Measurements from ENCODE around the gene RPAP3.

Gene RPAP3

DNA sequence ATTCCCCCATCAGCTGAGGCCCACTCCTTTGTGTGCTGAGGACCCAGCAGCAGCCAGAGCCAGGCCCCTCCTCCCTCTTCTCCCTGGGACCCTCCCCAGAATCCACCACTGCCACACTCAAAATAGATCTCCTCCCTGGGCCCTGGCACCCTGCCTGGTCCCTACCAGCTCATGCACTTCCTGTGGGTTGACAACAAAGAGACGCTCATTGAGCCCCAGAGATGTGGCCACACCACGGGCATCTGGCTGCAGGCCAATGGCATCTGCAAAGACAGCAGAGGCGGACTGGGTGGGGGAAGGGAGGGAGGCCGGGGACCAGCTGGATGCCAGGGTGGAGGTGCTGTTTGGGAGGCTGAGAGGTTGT lies 35.5 kb upstream of the RPAP3 start:
- DNase-seq: peak; percentile 100

DNA sequence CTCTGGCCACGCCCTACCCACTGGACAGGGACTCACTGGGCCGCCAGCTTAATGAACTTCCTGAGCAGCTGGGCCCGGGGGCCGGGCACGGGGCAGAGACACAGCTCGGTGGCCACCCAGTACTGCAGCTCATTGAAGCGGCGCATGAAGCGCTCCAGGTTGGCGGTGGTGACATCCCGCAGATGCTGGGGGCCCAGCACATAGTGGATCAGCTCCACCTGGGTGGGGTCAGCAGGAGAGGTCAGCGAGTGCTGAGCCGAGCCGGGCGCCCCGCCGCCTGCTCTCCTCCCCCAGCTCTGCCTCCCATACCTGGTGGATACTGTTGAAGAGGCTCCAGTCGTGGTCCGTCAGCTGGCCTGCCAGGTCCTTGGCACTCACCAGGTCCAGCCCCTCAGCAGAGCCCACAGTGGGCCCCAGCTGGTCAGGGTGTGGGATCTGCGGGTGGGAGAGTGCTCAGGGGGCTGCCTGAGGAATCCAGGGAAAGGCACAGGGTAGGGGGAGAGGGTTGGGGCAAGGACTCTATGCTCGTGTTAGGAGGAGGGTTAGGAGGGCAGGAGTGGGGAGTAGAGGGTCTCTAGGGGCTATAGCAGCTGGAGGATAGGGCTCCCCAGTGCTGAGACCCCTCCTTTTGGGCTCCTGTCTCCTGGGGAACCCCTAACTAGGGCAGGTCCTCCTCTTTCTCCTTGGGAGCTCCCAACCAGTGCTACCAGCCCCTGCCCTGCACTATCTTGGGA lies 34.9 kb upstream of the RPAP3 start:
- DNase-seq: peak; percentile 88

DNA sequence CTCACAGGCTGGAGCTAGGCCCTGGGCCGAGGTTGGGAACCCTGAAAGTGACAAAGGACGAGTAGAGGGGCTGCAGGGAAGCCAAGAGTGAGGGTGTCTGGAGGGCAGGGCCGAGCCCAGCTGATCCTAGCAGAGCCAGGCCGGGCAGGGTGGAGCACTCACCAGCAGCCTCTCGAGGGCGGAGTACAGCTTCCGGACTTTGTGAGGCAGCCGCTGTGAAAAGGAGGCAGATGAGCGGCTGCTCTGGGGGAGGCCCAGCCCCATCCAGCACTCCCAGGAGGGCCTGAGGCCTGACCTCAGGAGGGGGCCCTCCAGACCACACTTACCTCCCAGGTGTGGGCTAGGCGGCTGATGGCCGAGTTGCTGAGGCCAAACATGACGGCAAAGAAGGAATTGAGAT lies 34.1 kb upstream of the RPAP3 start:
- peak; percentile 60 for DNase-seq

DNA sequence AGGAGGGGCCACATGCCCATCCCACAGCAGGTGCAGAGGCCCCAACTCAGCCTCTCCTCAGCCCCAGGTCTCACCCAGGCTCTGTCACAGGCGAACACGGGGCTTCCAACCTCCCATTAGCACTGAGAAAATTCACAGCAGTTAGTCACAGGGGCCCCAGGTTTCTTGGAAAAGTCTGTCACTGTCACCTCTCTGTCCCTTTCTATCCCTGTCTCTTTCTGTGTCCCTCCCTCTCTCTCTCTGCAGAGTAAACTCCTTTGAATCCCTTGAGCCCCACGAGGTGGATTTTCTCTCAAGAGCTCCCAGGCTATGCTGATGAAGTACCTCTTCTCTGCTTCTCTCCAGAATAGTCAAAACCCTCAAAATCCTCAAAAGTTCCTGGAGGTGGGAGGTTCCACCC lies 33.5 kb upstream of the RPAP3 start:
- DNase-seq: no peak

DNA sequence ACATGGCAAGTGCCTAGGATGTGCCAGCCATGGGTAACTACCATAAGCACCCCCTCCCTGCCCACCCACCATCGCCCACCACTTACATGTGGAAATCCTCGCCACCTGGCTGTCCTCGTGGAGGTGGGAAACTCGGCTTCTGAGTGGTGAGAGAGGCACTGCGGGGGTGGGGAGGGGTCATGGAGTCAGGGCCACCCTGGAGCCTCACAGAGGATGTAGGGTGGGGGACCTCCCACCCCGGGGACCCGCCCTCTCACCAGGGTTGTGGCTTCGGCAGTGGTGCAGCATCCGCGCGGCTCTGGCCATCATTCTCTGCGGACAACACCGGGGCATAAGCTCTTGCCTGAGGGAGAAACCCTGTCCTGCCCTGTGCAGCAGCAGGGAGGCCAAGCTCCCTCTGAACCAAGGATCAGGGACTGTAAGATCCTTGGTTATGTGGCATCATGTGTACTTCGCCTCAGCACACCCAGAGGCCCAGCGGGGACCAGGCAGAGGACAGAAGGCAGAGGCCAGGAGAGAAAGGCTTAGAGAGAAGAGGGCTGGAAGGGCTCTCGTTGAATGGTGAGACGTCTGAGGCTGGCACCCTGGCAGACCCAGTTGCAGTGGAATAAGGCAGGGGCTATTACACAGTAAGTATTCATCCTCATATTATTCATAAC lies 32.2 kb upstream of the RPAP3 start:
- DNase-seq: no peak

DNA sequence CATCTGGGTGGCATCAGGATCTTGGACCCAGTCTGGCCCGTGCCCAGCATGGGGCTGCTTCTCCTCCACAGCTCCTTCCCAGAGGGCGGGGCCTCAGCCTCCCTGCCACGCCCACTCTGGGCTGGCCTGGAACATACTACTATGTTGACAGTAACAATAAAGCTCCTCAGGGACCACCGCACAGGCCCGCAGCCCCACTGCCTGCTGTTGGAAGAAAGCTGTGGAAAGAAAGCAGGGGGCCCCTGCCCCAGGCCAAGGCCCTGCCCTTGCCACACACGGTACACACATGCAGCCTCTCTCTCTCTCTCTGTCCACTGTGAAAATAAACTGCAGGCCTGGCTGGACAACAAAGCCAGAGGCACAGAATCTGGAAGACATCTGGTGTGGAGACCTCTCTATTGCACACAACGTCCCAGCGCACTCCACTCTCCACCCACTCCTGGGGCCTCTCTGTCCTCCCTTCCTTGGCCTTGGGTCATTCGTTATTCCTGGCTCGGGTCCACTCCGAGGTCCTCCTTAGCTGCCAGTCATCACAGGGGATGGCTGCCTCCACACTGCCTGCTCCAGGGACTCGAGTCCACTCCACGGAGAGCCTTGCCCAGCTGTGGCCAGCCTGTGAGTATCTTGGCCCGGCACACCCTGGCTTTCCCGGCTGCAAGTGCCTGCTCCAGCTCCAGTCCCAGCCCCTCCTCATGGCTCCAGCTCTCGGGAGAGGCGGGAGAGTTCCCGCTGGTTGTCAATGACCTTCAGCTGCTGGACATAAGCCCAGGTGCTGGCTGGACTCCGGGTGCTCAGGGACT lies 31.2 kb upstream of the RPAP3 start:
- no peak for DNase-seq

DNA sequence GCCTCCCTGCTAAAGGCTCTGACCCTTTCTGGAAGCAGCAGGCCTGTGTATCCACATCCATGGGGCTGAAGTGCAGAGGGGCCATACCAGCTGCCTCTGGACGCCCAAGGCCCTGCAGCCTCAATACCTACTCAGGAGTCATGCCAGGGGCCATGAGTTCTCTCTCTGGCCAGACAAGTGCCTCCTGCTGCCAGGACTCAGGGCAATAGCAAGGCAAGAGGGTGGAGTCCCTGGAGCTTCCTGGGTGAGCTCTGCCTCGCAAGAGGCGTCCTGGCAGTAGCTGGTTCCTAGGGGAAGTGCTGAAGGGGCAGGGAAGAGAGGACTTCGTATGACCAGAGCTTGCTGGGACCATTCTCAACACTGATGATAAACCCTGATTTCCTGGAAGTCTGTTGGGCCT lies 30.4 kb upstream of the RPAP3 start:
- no peak for DNase-seq

DNA sequence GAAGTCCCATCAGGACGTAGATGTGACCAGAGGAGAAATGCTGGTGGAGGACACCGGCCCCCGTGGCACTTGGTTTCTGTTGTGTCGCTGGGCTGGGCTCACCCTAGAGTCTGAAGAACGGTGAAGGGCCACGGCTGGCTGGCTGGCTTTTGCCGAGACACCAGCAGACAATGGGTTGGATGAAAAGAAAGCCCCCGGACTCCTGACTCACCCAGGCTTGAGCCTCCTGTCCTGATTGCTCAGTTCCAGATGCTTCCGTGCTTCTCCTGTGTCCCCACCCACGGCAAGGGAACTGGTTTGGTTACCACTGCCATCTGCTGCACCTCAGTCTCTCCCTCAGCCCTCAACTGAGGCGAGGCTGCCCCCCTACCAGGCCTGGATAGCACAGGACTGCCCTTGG lies 29.8 kb upstream of the RPAP3 start:
- DNase-seq: no peak

DNA sequence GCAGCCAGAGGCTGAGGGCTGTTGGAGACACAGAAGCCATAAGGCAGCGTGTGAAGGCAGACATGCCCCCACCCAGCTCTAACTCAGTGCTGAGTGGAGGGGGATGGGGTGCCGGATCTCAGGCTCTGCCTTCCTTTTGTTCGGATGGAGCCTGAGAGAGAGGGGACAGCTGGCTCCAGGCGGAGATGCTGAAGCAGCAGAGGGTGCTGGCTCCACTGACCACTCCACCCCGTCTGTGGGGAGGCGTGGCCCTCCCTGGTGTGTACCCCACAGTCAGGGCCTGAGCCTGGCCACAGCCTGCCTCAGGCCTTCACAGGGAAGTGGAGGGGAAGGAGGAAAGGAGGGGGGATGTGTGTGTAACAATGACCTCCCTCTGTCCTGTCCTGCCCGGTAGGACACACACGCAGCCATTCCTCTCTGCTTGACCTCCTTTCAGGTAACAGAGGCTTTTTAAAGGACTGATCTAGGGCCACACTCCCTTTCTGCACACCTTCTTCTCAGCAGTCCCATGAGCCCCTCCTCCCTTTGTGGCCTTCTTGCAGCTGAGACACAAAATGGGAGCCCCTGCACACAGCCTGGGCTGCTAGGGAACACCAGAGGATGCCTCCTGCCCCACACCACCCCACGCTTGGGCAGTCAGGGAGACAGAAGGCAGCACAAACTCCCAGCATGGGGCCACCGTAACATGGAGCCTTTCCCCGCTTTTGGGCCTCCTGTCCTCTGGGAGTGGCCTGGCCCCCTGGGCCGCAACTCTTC lies 29.1 kb upstream of the RPAP3 start:
- no peak for DNase-seq

DNA sequence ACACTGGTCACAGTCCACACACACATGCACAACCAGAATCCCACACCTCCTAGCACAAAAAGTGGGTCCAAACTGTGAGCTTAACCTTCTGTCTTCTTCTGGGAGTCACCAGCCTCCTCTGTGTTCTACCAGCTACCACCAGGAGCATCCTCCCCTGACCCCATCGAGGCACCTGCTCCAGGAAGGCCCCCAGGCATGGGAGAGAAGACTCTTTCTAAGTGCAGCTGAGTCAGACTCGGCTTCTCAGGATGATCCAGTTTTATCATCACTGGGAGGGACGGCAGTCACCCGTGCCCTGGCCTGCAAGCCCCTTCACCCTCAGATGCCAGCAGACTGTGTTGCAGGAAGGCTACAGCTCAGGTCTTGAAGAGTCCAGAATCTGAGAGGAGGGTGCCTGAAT lies 27.3 kb upstream of the RPAP3 start:
- no peak for DNase-seq

DNA sequence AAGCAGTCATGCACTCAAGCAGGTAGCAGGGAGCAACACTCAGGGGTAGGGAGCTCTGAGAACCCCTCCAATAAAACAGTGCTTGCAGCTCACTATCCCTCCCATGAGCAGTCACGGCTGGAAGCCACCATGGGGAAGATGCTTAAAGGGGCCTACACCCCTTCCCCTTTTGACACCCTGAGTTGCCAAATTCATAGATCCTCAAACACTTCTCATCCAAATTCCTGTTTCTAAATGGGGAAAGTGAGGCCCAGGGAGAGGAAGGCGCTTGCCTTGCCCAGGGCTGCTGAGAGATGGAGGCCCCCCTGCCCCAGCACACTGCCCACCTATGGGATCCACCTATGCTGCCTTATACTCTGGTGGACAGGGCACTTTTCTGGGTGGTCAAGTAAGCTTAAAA lies 26.7 kb upstream of the RPAP3 start:
- no peak for DNase-seq

DNA sequence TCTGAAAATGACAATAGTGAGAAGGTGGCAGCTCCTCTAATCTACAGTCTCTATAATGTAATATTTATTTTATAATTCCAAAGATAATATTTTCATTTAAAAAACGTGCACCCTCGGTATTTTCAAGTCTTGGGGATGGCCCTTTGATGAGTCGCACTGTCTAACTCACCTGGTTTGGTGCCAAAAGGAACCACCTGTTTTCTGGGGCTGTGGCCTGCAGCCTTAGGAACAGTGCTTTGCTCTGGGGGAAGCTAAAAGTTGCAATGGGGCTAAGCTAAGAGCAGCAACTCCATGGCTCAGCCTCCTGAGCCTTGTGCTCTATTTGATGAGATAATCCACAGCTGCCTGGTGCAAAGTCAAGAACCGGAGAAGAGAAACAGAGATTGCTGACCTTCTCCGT lies 25.9 kb upstream of the RPAP3 start:
- DNase-seq: peak; percentile 62

DNA sequence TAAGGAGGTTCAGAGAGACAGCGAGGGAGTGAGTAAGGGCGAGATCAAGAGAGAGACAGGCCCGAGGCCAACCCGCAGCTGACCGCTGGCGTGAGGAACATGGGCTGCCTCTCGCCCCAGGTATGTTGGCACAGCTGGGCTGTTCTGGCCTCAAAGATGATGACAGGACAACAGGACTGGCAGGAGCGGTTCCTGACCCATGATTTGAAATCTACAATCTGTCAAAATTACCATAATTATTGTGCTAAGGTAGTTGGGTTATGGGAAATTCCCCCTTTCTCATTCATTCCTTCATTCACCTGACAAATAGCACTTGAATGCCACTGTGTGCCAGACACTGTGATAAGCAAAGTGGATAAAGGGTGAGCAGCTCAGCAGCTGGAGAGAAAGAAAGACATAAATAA lies 24.5 kb upstream of the RPAP3 start:
- DNase-seq: no peak

DNA sequence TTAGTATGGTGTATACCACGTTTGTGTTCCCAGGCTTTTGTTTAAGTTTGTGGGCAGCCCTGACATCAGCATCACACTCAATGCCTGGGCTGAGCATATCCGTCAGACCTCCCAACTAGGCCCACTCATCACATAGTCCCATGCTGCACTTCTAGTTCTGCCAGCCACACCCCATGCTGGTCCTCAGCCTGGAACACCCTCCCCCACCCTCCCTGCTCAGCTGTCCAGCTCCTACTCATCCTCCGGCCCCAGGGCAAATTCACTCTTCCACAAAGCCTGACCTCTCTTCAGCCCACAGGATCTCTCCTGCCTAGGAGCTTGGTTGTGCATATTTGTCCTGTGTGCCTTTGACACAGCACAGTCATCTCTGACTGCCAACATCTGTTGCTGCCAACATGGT lies 23.4 kb upstream of the RPAP3 start:
- DNase-seq: no peak

DNA sequence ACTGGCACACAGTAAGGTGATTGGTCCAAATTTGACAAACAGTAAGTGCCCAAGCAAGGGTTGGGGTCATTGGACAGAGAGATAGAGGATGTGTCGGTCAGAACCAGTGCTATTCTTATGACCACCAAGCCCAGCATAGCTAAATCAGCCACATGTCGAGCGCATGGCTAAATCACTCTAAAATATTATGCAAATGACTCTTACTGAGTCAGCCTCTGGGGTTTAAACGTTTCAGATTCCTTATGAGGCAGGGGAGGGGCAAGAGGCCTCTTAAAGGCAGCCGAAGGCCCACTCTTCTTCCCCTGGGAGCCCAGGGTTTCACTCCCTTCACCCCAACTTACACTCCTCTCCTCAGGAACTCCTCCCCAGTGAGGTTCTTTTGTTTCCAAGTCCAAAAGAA lies 20.1 kb upstream of the RPAP3 start:
- no peak for DNase-seq

DNA sequence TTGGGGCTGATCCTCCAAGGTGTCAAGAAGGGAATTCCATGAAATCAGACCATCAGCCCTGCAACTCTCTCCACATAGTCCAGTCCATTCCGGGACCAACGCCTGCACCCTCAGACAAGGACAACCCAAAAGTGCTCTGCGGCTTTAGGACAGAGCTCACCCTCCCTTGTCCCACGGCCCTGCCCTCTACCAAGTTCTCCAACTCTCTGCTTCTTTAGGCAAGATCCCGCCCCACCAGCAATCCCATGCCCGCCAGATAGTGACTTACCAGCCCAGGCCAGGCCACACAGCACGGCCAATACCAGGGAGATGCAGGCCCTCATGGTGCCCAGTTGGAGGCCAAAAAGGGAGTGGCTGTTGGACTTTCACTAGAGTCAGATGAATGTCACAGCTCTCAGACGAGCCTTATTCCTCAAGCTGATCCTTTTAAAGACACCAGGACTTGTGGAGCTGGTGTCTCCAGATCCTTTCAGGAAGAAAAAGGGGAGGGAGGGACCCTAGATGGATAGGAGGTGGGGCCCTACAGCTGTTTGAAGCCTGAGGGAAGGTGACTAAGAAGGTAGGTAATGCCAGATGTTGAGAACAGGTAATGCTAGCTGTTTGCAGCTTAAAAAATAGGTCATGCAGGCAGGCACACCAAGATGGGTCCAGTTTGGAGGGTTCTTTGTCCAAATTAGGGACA lies 19.4 kb upstream of the RPAP3 start, which contains the start of gene ENDOU:
ENDOU (minus strand) TSS at position 400 of the 682 bp plus-strand sequence; CDS start at position 323, 77 bp downstream.
- no peak for DNase-seq

DNA sequence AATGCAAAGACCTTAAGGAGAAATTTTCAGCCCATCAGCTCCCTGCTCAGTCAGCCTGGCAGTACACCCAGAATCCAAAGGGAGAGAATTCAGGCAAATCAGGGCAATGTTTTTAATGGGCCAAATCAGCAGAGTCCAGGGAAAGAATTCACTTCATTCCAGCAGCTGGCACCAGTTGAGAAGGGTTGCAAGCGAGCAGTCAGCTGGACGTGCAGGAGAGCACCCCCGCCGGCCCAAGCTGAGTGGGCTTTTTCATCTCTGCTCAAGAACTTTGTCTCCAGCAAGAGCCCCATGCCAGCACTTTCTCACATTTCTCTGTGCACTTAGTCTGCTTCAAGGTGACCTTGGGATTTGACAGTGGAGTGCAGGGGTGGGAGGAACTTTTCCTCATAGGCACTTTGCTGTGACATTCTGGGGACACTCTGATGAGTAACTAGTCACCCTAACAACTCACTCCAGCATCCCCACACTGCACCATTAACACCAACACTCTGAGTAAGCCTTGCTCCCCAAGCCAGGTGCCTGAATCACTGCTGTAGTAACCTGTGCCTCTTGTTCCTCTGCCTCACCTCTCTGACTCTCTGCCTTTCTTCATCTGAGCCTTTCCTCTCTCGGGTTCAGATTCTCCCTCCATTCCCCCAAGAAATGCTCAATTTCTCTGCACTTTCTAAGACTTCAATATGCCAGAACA lies 17.3 kb upstream of the RPAP3 start:
- DNase-seq: no peak

DNA sequence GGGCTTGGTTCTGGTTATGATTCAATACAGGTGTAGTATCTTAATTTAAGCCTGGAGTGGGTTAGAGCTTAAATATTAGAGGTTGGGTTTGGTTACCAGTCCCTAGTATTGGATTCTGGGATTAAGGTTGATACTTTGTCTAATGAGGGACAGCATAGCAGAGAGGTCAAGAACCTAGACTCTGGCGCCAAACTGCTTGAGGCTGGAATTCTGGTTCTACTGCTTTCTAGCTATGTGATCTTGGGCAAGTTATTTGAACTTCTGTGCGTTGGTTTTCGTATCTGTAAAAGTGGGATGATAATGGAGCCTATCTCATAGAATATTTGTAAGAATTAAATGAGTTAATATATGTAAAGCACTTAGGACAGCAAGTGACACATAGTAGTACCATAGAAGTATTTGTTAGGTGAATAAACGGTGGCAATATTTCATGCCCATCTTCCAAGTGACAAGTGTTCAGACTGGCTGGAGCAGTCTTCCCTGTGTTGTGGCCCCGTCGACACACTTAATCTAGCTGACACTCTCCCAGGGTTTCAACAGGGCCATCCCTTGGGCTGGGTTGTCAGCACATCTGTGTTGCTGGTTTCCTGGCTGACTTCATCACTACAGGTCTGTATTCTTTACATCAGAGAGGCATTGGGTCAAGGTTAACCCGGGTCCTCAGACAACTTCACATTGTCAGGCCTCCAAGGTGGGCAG lies 16.5 kb upstream of the RPAP3 start:
- DNase-seq: no peak

DNA sequence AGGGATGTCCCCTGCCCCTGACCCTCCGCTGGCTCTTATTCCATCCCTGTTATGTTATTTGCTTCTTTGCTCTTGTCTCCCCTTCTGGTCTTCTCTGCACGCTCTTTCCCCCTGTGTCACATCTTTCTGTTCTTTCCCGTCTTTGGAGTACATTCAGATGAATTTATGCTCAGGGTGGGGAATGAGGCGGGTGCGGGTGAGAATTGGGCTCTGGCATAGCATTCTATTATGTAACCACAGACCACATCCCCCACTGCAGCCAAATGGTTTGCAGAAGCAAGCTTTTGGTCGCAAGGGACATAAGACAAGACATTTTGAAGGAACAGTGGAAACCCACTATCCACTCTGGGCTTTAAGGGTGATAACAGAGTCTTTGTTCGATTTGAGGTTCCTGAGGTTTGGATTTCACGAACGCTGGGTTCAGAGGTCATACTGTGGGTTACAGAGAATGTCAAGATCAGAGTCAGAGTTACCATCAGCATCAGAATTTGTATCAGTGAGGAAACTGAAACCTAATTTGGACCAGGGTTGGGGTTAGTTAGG lies 15.7 kb upstream of the RPAP3 start:
- no peak for DNase-seq

DNA sequence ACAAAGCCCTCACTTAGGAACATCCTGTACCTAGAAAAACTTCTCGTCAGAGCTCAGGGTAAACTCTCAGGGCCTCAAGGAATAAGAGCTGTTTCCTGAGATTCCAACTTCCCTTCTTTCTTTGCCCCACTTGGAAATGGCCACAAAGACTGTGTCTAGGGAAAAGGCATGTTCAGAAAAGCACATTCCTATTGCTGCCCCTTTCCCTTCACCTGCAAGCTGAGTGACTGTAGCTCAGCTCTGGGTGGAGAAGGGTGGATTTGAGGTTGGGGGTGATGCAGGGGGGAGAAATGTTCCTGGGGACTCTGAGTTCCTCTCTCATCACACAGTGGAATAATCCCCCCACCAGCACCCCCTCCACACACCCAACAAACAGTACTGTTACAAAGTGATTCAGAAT lies 12.7 kb upstream of the RPAP3 start:
- no peak for DNase-seq

Data from RPMI8226 (cell line).